Left lung (tissue), 10 donors: ENCODE data around the gene S100A5. TPM values are rescaled to one million over a fixed set of nuclear protein-coding genes. Genes with fewer than 3 reads are reported as not detected.
"Not testable (repeated sequence)": the region's sequence is repeated elsewhere in the genome, so short reads cannot be mapped to it uniquely, and the experiment has no call there.

Source experiments
- ATAC-seq: fragments of 200-7000 bp; cut with Tn5 transposase; one replicate; pipeline ENCODE4 v1.9.1; 2020; ENCODE audit warnings: moderate library complexity
- DNase-seq, 4 donors: peaks; one replicate each; pipeline ENCODE4 v3.0.0-alpha.2; 2013 to 2020
- H3K27ac ChIP-seq, 2 donors: fragments of 200-600 bp; sonication (generic) in 1 of 2; one replicate each; pipeline versions ENCODE4 v1.5.0 to v1.8.0; 2020 to 2021
- H3K27me3 ChIP-seq, 2 donors: fragments of 200-600 bp; sonication (generic) in 1 of 2; one replicate each; pipeline versions ENCODE4 v1.5.0 to v1.8.0; 2020 to 2021
- H3K36me3 ChIP-seq, 2 donors: fragments of 200-600 bp; sonication (generic) in 1 of 2; one replicate each; pipeline versions ENCODE4 v1.5.0 to v1.8.0; 2020 to 2021
- H3K4me1 ChIP-seq, 2 donors: fragments of 200-600 bp; one replicate each; pipeline ENCODE4 v1.8.0; 2021
- H3K4me3 ChIP-seq, 2 donors: fragments of 200-600 bp; sonication (generic) in 1 of 2; one replicate each; pipeline versions ENCODE4 v1.5.0 to v1.8.0; 2020 to 2021; ENCODE audit warnings: mild to moderate bottlenecking in 1 of 2
- H3K9me3 ChIP-seq, 2 donors: fragments of 200-600 bp; sonication (generic) in 1 of 2; one replicate each; pipeline versions ENCODE4 v1.5.0 to v1.8.0; 2020 to 2021
- CTCF ChIP-seq, 2 donors: fragments of 200-600 bp; sonication (generic) in 1 of 2; IDR thresholded peaks; one replicate each; pipeline versions ENCODE4 v1.5.0 to v1.8.0; 2021; ENCODE audit warnings: antibody characterized with exemption in 2 of 2
- intact Hi-C, 2 donors: fragments of 100-400 bp; cut with DNase I; formaldehyde crosslinking; loops; one replicate each; pipeline versions ENCODE4 v1.11.2 to v1.14.2; 2022
- polyA plus RNA-seq, 6 donors: library from polyadenylated mRNA; unstranded; fragments of 120-200 nt; gene quantifications; one replicate each; pipeline ENCODE4 v1.2.1, GENCODE V29; 2013; ENCODE audit not compliant: insufficient read length in 6 of 6
- total RNA-seq, 2 donors: library from RNA; stranded (reverse); fragmentation: NEBNext Ultra II Directional; extraction: Animal tissue kit (Norgen Biotek cat#: 25700); gene quantifications; one replicate each; pipeline ENCODE4 v1.2.1, GENCODE V29; 2021
- donor health status: DM: no; HTN: yes; CAD: no.
- donor health status: DM: no; HTN: no; CAD: no.

The S100A5 gene
- total and polyA plus RNA-seq, 8 donors = 0.18 to 0.42 (median 0.36) TPM; not detected in 4

DNA sequence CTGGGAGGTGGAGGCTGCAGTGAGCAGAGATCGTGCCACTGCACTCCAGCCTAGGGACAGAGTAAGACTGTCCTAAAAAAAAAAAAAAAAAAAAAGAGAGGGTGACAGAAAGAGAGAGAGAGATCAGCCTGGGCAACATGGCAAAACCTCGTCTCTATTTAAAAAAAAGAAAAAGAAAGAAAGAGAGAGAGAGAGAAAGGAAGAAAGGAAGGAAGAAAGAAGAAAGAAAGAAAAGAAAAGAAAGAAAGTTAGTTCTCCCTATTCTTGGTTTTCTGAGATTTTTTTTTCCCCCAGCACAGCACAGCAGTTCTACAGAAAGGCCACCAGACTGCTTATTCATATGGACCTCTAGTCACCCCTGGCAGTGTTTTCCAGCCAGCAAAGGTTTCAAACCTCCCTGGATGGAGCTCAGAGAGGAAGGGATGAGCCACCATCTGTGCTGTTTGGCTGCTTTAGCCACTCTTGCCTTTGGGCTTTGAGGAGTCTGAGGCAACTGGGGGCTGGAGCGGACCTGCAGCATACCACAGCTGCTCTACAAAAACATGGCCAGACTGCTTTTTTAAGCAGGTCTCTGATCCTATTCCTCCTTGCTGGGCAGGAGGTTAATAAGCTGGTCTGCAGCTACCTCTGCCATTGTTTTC lies 15.5 kb downstream of the S100A5 start:
- intact Hi-C loops = no loop called here
- no peak for TF ChIP-seq CTCF (IDR thresholded peaks at IDR 0.05)
- Histone ChIP-seq H3K4me1 (peaks cover 0 to 17% of the 10 kb centered on the region in 2 donors), H3K27me3 (no peaks in the 10 kb centered on the region), H3K27ac (peak overlapping the region in 1 of 2 donors; percentile 5), H3K36me3 (peaks cover 0 to 4% of the 10 kb centered on the region in 2 donors), H3K9me3 (no peaks in the 10 kb centered on the region), H3K4me3 (no peak overlapping the region)
- DNase-seq (no peak), ATAC-seq (peak; percentile 51)

- H3K4me1 ChIP-seq = peaks cover 0 to 24% of the 10 kb centered on the region in 2 donors
- H3K27ac ChIP-seq, H3K9me3 ChIP-seq, DNase-seq, intact Hi-C loops, ATAC-seq, H3K27me3 ChIP-seq, H3K4me3 ChIP-seq, H3K36me3 ChIP-seq: not testable (repeated sequence)
These were observed 18.2 kb downstream of the S100A5 start for GRCh38 chr1:153522353-153523048.

DNA sequence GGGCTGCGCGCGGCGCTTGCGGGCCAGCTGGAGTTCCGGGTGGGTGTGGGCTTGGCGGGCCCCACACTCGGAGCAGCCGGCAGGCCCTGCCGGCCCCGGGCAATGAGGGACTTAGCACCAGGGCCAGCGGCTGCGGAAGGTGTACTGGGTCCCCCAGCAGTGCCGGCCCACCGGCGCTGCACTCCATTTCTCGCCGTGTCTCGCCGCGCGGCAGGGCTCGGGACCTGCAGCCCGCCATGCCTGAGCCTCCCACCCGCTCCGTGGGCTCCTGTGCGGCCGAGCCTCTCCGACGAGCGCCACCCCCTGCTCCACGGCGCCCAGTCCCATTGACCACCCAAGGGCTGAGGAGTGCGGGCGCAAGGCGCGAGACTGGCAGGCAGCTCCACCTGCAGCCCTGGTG lies 18.9 kb downstream of the S100A5 start:
- peaks cover 0 to 22% of the 10 kb centered on the region in 2 donors for H3K4me1 ChIP-seq
- intact Hi-C loops, H3K9me3 ChIP-seq, H3K4me3 ChIP-seq, DNase-seq, H3K36me3 ChIP-seq, ATAC-seq, H3K27ac ChIP-seq, H3K27me3 ChIP-seq: not testable (repeated sequence)

GRCh38 chr1:153520818-153521476 lies 19.8 kb downstream of the S100A5 start:
- peaks cover under 1 to 22% of the 10 kb centered on the region in 2 donors for H3K4me1 ChIP-seq
- H3K36me3 ChIP-seq = no peaks in the 10 kb centered on the region
- intact Hi-C loops = no loop called here
- H3K9me3 ChIP-seq = no peaks in the 10 kb centered on the region
- no peak for ATAC-seq
- DNase-seq = no peak
- no peaks in the 10 kb centered on the region for H3K27me3 ChIP-seq
- no peak for TF ChIP-seq CTCF (IDR thresholded peaks at IDR 0.05)
- H3K27ac ChIP-seq = no peak overlapping the region
- no peak overlapping the region for H3K4me3 ChIP-seq

DNA sequence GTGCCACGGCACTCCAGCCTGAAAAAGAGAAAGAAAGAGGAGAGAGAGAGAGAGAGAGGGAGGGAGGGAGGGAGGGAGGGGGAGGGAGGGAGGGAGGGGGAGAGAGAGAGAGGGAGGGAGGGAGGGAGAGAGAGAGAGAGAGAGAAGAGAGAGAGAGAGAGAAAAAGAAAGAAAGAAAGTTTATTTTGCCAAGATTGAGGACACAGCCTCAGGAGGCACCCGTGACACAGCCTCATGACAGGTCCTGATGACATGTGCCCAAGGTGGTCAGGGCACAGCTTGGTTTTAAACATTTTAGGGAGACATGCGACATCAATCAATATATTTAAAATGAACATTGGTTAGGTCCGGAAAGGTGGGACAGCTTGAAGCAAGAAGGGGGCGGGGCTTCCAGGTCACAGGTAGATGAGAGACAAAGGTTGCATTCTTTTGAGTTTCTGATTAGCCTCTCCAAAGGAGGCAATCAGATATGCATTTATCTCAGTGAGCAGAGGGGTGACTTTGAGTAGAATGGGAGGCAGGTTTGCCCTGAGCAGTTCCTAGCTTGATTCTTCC lies 20.5 kb downstream of the S100A5 start:
- H3K27ac ChIP-seq, H3K4me3 ChIP-seq, H3K27me3 ChIP-seq, ATAC-seq, intact Hi-C loops, H3K36me3 ChIP-seq, DNase-seq, H3K9me3 ChIP-seq: not testable (repeated sequence)
- peaks cover 8 to 27% of the 10 kb centered on the region in 2 donors for H3K4me1 ChIP-seq

DNA sequence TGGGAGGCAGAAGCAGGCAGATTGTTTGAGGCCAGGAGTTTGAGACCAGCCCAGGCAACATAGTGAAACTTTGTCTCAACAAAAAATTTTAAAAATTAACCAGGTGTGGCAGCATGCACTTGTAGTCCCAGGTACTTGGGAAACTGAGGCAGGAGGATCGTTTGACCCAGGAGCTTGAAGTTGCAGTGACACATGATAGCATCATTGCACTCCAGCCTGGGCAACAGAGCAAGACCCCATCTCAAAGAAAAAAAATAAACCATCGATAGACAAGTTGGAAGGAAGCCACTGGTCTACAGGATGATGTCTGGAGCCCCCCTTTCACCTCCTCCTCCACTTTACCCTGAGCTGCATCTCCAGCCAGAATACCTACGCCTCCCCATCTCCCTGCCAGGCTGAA lies 21.5 kb downstream of the S100A5 start:
- no peak for DNase-seq
- intact Hi-C loops = loop anchor here in 1 of 2 donors (10.0 kb wide), 1 partner anchor 46 kb away; the partner anchor contains the start of gene S100A2
- H3K9me3 ChIP-seq = no peaks in the 10 kb centered on the region
- no peaks in the 10 kb centered on the region for H3K36me3 ChIP-seq
- peaks cover 9 to 37% of the 10 kb centered on the region in 2 donors for H3K4me1 ChIP-seq
- no peak for TF ChIP-seq CTCF (IDR thresholded peaks at IDR 0.05)
- no peak overlapping the region for H3K4me3 ChIP-seq
- no peak for ATAC-seq
- H3K27me3 ChIP-seq = no peaks in the 10 kb centered on the region
- no peak overlapping the region for H3K27ac ChIP-seq
